Fibroblast of skin of abdomen (primary cell): ENCODE results near the gene GPC5.
"Not testable (repeated sequence)": the region's sequence is repeated elsewhere in the genome, so short reads cannot be mapped to it uniquely, and the experiment has no call there.

Experiments used
- DNase-seq: peaks from one replicate; pipeline ENCODE4 v3.0.0-alpha.2; 2013

The GPC5 gene

DNA sequence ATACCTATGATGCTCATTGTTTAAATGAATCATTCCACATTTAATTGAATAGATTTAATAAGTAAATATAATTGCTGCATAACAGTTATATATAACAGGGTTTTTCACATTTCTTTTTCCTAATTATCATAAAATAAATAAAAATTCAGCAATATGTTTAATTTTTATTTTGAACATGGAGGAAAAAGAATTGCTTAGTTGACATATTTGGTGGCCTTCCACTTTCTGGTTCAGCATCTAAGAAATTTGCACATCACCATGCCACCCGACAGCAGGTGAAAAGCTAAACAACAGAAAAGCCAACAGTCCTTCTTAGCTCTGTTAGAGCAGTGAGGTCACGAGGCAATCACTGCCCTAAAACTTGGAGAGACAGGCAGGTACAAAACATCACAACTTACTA is 790.2 kb downstream of the GPC5 start:
- DNase-seq = no peak

DNA sequence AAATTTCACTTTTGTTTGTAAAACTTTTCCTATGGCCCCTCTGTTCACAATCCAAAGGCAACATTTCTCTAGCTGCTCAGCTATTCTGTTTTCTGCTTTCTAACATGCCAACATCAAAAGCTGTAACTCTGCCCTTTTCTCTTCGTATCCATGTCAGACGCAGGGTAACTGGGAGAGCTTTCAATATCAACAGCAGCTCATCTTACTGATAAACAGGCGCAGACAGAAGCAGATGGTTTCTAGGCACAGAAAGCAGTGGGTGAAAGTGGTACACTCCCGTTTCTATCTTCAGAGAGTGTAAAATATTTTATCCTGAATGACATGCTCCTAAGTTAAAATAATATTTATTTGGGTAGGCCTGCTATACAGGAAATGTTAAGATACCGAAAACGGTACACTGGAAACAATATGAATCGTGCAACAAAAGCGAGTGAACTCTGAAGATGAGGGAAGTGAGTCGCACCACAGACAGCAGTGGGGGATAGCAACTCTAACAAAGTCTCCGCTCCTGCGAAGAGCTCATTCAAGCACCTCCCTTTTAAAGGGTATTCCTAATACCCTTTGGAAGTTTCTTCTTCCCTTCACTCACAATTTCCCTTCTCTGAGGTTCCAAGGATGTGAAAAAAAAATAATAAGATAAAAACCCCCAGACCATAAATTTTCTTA is 798.3 kb downstream of the GPC5 start:
- DNase-seq = no peak

DNA sequence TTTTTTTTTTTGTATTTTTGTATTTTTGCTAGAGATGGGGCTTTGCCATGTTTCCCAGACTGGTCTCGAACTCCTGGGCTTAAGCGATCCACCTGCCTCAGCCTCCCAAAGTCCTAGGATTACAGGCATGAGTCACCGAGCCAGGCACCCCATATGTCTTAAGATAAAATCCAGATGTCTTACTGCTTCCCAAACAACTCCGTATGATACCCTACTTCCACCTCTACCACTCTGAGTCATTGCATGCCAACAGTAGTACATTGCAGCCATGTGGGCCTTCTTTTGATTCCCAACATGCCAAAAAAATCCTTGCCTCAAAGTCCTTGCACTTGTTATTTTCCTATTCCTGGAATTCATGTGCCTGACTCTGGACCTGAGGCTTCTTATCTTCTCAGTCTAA is 799.2 kb downstream of the GPC5 start:
- peak; percentile 57 for DNase-seq

DNA sequence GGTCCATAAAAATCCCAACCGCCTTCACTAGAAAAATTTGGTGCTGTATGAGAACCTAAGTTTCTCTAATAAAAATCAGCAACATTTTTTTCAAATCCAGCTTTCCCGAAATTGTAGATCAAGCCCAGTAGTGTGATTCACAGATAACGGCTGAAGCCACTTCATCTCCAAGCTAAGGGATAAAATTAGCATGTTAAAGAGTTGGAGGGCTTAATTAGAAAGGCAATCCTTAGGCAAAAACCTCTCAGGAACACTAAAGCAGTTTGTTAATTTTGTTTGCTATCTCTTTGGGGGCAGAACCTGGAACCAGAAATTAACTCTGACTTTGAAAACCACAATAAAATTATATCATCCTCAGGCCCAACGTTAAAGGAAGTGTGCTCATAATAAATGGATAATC is 820.2 kb downstream of the GPC5 start:
- no peak for DNase-seq

DNA sequence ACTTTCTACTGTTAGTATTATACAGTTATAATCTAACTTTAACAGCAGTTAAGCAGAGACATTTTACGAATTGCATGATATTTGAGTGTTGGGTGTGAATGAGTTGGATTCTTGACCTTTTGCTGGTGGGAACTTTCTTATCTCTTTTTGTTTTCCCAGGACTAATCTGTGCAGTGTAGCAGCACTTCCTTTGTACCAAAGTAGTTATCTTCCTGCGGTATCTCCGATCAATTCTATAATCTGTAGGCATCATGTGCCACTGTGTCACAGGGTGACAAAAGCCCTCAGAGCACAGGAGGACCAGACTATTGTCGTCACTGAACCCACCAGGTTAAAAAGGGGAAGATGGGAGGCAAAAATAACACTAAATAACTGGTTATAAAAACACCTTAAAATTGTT is 823.5 kb downstream of the GPC5 start:
- no peak for DNase-seq

DNA sequence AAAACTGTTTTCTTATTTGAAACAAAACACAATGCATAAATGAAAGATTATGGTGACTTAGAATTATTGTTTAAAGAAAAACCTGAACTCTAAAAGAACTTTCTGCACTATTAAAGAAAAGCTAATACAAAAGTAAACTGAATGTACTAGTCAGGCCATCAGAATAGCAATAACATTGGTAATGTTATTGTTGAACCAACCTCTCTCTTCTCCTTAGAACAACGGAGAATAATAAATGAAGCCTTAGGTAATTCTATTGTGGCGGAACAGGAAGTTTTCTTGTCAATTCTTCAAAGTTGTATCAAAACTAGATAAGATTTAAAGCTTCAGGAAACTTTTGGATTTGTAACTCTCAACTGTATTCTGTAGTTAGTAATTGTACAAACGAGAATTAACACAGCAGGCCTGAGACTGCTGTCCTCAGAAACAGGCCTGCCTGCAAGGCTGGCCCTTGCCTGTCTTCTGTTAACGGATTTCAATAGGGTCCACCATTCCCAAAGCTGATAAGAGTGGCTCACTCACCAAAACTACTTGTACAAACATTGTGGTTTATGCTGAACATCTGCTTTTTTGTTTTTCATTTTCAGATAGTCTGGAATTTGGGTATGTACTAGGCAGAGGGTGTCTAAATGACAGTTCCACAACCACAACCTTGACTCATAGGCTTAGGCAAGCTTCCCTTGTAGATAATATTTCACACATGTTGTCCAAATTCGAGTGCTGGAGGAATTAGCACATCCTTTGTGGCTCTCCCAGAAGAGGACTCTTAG is 825.8 kb downstream of the GPC5 start:
- peak; percentile 91 for DNase-seq

DNA sequence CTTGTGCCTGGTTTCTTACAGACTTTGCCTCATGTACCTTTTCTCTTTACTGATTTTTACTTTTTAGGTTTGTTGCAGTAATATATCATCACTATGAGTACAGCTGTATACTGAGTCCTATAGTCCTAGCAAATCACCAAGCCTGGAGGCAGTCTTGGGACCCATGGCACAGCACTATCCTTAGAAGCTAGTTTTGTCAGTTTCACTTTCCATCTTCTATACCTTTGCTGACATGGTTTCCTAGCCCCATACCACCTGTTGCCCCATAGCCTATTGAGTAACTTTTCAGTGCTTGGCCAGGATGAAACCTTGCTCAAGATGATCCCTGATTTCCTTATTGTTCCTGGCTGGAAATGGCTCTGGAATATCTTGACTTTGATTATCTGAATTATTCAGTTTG is 826.4 kb downstream of the GPC5 start:
- no peak for DNase-seq

DNA sequence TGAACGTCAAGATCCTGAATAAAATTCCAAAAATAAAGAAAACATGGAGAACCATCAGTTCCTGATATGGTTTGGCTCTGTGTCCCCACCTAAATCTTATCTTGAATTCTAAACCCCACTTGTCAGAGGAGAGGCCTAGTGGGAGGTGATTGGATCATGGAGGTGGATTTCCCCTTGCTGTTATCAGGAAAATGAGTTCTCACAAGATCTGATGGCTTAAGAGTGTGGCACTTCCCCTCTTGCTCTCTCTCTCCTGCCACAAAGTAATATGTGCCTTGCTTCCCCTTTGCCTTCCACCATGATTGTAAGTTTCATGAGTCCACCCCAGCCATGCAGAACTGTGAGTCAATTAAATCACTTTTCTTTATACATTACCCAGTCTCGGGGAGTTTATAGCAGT is 827.4 kb downstream of the GPC5 start:
- no peak for DNase-seq

DNA sequence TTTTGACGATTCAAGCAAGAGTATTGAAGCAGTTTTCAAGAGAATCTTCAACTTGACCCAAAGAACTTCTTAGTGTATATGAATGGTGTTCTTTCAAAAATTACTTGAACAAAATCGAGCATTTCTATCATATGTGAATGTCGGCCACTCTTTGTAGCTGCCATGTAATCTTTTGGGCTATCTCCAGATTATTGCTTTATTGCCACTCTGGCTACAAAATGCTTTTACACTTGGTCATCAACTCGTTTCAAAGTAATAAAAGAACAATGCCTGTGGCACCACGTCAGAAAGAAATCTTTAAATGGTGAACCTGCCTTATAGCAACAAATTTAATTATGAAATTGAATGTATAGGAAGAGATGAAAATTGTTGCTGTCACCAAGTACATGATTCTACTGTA is 834.5 kb downstream of the GPC5 start:
- no peak for DNase-seq

DNA sequence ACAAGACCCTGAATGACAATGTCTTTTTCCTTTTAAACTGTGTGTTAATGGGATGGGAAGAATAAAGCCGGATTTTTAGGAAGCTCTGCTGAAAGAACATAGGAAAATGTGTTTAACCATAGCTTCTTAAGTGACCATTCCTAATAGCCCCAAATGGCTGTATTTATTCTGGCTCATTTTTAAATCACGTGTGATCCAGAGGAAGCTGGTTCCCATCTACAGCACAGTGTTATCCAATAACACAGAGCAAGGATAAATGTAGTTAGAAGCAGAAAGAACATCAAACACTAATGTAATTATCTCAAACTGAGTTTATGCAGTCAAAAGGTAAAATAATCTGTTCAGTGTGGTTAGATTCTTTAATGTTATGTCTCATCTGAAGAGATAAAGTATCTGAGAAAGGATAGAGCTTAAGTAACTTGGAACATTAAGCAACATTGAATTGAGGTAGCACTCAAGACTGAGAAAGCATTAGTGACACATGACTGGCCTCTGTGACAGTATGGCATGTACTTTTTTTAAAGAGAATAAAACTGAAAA is 853.3 kb downstream of the GPC5 start:
- no peak for DNase-seq

DNA sequence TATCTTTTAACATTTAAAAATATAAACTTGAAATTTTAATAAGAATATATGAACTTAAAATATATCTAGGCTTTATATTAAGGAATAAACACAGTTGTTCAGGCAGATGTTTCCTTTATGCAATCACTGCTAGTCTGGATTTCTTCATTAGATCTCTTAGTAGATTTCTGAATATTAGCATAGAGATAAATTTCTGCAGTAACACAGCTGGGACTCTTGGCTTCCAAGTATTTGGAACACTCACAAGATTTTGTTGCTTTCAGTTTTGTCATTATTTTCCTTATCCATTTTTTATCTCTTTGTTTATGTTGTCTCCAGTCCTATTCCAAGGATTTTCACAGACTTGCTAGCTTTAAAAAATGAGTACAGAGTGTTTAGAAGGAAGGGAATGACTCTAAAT is 857.1 kb downstream of the GPC5 start:
- DNase-seq = no peak

DNA sequence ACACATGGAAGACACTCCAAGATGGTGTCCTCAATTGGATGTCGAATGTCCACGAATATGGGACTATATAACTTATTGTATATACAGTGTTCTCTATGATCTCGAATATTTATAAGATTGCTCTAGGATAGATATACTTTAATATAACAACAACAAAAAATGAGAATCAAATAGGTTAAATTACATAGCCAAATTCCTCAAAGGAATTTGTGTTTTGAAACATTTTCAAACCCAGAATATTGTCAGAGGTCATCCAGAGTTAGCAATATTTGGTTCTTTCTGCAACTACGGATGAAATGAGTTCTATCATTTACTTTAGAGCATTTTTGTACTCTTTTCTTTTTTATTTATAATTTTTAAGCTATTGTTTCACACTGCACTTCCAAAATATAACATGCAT is 857.8 kb downstream of the GPC5 start:
- DNase-seq = no peak

DNA sequence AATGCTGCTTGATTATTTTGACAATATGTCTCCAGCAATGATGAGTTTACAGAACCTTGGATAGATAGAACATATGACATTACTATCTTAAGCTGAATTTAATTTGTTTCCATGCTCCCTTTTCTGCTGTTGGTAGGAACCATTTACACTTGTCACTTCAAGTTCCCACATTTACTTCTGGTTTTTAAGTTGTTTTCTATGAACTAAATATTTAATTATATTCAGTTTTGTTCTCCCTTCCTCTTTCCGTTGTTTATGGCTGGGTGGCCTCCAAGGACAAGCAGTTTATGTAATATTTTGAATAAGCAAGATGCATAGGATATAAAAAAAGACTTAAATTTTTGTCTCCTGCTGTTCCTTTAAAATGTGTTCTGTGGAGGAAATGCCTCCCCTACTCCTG is 860.6 kb downstream of the GPC5 start:
- DNase-seq = no peak

DNA sequence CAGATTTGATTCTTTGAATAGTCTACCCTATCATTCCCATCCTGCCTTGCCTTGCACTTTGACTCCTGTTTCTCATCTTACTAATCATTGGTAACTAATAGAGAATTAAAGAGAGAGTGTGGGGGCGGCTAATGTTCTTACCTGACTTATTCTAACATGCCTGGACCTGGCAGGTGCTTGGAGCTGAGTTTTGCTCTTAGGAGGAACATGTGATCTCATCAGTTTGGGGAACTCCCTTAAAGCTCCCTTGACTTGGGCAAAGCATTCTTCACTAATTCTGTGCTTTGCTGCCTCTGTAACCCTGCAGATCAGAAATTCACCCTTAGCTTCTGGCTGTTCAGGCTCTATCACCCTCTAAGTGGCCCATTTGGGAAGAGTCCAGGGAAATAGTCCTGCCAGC is 861.1 kb downstream of the GPC5 start:
- no peak for DNase-seq

DNA sequence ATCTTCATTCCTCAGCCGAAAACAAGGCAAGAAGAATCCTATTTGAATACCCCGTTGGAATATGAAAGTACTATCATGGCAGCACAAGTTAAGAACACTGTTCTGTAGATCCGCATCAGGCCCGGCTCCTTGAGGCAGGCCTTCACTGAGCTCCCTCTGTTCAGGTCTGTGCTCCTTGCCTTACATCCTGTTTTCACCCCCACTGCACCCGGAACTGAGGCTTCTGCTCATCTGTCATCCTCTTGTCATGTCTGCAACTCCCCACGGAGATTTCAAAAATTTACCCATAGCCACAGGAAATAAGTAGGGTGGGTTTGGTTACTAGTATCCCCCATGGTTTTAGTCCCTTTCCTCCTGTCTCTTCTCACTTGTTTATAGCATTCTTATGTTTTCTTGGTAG is 861.9 kb downstream of the GPC5 start:
- no peak for DNase-seq

DNA sequence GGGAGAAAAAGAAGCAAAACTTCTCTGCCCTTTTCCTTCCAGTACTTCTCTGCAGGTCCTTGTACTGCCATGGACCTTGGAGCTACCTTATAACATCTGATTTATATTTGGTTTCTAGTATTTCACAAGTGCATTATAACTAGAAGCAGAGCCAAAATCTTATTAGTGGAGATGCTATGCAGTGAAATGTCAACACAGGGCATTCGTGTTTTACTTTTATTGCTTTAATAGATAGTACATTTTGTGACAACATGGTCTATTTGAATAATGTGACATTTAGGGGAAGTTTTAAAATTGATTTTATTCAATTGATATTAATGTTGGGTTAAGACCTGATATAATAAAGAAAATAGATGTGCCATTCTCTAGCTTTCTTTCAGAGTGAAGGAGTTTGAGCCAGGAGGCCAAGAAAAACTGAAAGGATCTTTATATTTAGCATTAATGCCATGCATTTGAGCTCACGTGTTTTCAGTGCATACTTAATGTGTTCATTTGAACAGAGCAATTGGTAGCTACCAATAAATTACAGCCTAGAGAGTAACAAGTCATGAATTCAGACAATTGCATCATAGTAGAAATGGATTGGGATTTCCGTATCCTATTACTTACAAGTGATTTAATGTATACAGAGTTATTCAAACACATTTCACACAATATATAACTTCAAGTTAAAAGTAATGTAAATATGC is 863.8 kb downstream of the GPC5 start:
- no peak for DNase-seq

DNA sequence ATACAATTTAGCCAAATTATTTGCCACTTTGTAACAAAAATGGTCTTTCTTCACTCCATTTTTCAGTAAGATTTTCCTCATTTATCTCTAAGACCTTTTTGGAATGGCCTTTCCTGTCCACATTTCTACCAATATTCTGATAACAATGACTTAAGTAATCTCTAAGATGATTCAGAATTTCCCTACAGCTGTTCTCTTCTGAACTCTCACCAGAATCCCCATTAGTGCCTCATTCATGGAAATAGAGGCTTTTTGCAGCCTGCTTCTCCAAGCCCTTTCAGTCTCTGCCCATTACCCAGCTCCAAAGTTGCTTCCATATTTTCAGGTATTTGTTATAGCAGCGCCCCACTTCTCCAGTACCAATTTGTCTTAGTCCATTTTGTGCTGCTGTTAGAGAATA is 867.0 kb downstream of the GPC5 start:
- DNase-seq = no peak

DNA sequence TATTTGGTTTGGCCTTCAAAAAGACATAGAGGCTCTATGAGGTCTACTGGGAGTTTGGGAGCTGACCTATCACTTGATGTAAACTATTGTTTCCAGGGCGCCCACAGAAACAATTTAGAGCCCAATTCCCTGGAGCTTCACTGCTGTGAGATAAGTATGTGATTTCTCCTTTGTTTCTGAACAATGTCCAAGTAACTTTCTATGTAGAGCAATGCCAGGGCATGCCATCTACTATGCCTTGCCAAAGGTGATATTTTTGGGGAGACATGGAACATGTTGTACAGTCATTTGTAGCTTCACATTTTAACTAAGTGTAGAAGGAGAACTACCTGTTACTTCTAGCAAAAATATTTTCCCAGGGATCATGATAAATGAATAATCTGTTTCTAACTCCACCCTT is 872.6 kb downstream of the GPC5 start:
- no peak for DNase-seq

DNA sequence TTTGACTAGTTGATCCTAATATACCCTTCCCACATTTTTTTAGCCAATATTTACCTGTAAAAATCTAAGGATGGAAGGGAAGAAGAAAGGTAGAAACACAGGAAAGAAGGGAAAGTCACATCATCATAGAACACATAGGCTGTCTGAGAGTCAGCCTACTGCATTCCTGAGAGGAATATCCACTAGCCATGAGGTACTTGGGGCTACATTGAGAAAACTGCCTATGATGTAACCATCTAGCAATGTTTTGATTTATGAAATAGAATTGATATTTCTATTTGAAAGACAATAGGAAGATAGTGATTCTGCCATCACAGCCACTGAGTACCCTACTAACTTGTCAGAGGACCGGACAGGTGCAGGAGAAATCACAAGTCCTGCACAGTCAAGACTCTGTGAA is 873.8 kb downstream of the GPC5 start:
- no peak for DNase-seq

DNA sequence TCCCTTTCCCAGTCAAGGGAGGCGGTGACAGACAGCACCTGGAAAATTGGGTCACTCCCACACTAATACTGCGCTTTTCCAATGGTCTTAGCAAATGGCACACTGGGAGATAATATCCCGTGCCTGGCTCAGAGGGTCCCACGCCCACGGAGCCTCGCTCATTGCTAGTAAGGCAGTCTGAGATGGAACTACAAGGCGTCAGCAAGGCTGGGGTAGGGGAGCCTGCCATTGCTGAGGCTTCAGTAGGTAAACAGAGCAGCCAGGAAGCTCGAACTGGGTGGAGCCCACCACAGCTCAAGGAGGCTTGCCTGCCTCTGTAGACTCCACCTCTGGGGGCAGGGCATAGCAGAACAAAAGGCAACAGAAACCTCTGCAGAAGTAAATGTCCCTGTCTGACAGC is 882.6 kb downstream of the GPC5 start:
- DNase-seq = not testable (repeated sequence)

DNA sequence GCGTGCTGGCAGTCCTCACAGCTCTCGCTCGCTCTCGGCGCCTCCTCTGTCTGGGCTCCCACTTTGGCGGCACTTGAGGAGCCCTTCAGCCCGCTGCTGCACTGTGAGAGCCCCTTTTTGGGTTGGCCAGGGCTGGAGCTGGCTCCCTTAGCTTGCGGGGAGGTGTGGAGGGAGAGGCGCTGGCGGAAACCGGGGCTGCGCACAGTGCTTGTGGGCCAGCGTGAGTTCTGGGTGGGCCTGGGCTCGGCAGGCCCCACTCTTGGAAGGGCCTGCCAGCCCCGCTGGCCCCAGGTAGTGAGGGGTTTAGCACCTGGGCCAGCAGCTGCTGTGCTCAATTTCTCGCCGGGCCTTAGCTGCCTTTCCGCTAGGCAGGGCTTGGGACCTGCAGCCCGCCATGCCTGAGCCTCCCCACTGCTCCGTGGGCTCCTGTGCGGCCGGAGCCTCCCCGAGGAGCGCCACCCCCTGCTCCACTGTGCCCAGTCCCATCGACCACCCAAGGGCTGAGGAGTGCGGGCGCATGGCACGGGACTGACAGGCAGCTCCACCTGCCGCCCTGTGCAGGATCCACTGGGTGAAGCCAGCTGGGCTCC is 892.4 kb downstream of the GPC5 start:
- DNase-seq = not testable (repeated sequence)

DNA sequence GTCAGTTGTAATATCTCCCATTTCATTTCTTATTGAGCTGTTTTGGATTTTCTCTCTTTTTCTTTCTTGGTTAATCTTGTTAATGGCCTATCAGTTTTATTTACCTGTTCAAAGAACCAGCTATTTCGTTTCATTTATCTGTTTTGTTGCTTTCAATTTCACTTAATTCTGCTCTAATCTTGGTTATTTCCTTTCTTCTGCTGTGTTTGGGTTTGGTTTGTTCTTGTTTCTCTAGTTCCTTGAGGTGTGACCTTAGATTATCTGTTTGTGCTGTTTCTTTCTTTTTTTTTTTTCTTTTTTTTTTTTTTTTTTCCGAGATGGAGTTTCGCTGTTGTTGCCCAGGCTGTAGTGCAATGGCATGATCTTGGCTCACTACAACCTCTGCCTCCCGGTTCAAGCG is 896.1 kb downstream of the GPC5 start:
- DNase-seq = not testable (repeated sequence)

DNA sequence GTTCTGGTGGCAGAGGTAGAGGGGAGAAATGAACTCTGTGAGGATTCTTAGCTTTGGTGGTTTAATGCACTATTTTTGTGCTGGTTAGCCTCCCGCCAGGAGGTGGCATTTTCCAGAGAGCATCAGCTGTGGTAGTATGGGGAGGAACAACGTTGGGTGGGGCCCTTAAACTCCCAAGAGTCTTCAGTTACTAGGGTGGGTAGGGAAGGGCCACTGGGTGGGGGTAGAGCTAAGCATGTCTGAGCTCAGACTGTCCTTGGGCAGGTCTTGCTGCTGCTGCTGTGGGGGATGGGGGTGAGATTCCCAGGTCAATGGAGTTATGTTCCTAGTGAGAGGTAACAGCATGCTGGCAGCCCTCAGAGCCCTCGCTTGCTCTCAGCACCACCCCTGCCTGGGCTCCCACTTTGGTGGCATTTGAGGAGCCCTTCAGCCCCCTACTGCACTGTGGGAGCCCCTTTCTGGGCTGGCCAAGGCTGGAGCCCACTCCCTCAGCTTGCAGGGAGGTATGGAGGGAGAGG is 897.8 kb downstream of the GPC5 start:
- DNase-seq = not testable (repeated sequence)
